ENCODE results near the gene ZNF2. TPM values are rescaled to one million over a fixed set of nuclear protein-coding genes. Genes with fewer than 3 reads are reported as not detected.

The ZNF2 gene
- total RNA-seq, 3 donors from 2014 or later (not counting 1 experiment from before 2014, with no cell fraction given) = 0.96 to 2.7 (median 2.4) TPM

GRCh38 chr2:95158441-95158840, 7.2 kb upstream of the ZNF2 start:
- H3K9me3 ChIP-seq (ENCODE audit: control insufficient read depth, insufficient read depth, low read length) = no peaks in the 10 kb centered on the region
- H3K36me3 ChIP-seq (ENCODE audit: control insufficient read depth, insufficient read depth, low read length) = peaks cover 11% of the 10 kb centered on the region
- DNase-seq (no peak), ATAC-seq (no peak)
- peak overlapping the region; percentile 89 for H3K4me3 Mint-ChIP-seq
- H3K9me3 Mint-ChIP-seq = no peaks in the 10 kb centered on the region
- no peaks in the 10 kb centered on the region for H3K27me3 ChIP-seq (ENCODE audit: control insufficient read depth, insufficient read depth, low read length)
- peaks cover 4 to 9% of the 10 kb centered on the region in 2 donors for H3K4me1 Mint-ChIP-seq
- H3K4me1 ChIP-seq (ENCODE audit: control insufficient read depth, insufficient read depth, low read length) = peaks cover 19% of the 10 kb centered on the region
- TF ChIP-seq, protein P1, sequence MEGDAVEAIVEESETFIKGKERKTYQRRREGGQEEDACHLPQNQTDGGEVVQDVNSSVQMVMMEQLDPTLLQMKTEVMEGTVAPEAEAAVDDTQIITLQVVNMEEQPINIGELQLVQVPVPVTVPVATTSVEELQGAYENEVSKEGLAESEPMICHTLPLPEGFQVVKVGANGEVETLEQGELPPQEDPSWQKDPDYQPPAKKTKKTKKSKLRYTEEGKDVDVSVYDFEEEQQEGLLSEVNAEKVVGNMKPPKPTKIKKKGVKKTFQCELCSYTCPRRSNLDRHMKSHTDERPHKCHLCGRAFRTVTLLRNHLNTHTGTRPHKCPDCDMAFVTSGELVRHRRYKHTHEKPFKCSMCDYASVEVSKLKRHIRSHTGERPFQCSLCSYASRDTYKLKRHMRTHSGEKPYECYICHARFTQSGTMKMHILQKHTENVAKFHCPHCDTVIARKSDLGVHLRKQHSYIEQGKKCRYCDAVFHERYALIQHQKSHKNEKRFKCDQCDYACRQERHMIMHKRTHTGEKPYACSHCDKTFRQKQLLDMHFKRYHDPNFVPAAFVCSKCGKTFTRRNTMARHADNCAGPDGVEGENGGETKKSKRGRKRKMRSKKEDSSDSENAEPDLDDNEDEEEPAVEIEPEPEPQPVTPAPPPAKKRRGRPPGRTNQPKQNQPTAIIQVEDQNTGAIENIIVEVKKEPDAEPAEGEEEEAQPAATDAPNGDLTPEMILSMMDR (IDR thresholded peaks at IDR 0.05) = no peak
- WGBS (ENCODE audit: insufficient coverage) = 88% methylated on average over 10 of the region's 10 CpGs
- intact Hi-C loops (cut with micrococcal nuclease) = no loop called here
- H3K4me3 ChIP-seq (ENCODE audit: low read length) = peak overlapping the region; percentile 90
- peak overlapping the region in 1 of 2 donors; percentile 86 for H3K27ac Mint-ChIP-seq
- no peak overlapping the region for H3K27ac ChIP-seq (ENCODE audit: low read length)
- H3K27me3 Mint-ChIP-seq (ENCODE audit: low read depth in 2 of 2) = no peaks in the 10 kb centered on the region
- peaks cover 13% of the 10 kb centered on the region for H3K36me3 Mint-ChIP-seq

- H3K9me3 Mint-ChIP-seq = no peaks in the 10 kb centered on the region
- no peak for DNase-seq
- peak overlapping the region; percentile 71 for H3K27ac ChIP-seq (ENCODE audit: low read length)
- peak overlapping the region; percentile 89 for H3K4me3 Mint-ChIP-seq
- ATAC-seq = peak; percentile 57 to 66 (median 61)
- H3K9me3 ChIP-seq (ENCODE audit: control insufficient read depth, insufficient read depth, low read length) = no peaks in the 10 kb centered on the region
- TF ChIP-seq, protein P1 (IDR thresholded peaks at IDR 0.05) = no peak
- peaks cover 9% of the 10 kb centered on the region for H3K36me3 Mint-ChIP-seq
- no peaks in the 10 kb centered on the region for H3K27me3 ChIP-seq (ENCODE audit: control insufficient read depth, insufficient read depth, low read length)
- H3K4me1 Mint-ChIP-seq = peaks cover 4 to 9% of the 10 kb centered on the region in 2 donors
- H3K4me3 ChIP-seq (ENCODE audit: low read length) = peak overlapping the region; percentile 90
- H3K36me3 ChIP-seq (ENCODE audit: control insufficient read depth, insufficient read depth, low read length) = peaks cover 9% of the 10 kb centered on the region
- H3K27ac Mint-ChIP-seq = peak overlapping the region in 1 of 2 donors; percentile 86
- H3K27me3 Mint-ChIP-seq (ENCODE audit: low read depth in 2 of 2) = no peaks in the 10 kb centered on the region
- intact Hi-C loops (cut with micrococcal nuclease) = no loop called here
- H3K4me1 ChIP-seq (ENCODE audit: control insufficient read depth, insufficient read depth, low read length) = peaks cover 19% of the 10 kb centered on the region
- 5% methylated on average over 52 of the region's 58 CpGs for WGBS (ENCODE audit: insufficient coverage)
Measured at GRCh38 chr2:95158891-95159619, 6.6 kb upstream of the ZNF2 start.

- TF ChIP-seq, protein P1 (IDR thresholded peaks at IDR 0.05) = no peak
- Histone ChIP-seq H3K27ac (ENCODE audit: low read length) (peak within 1 kb of the TSS; percentile 72), H3K4me3 (ENCODE audit: low read length) (peak within 1 kb of the TSS; percentile 90), H3K36me3 (ENCODE audit: control insufficient read depth, insufficient read depth, low read length) (peaks cover 5% of the 10 kb centered on the region), H3K27me3 (ENCODE audit: control insufficient read depth, insufficient read depth, low read length) (no peaks in the 10 kb centered on the region), H3K9me3 (ENCODE audit: control insufficient read depth, insufficient read depth, low read length) (no peaks in the 10 kb centered on the region), H3K4me1 (ENCODE audit: control insufficient read depth, insufficient read depth, low read length) (peaks cover 19% of the 10 kb centered on the region)
- ATAC-seq (peak; percentile 93 to 94 (median 94)), DNase-seq (peak; percentile 80 to 88)
- Mint-ChIP-seq H3K9me3 (no peaks in the 10 kb centered on the region), H3K4me3 (peak within 1 kb of the TSS; percentile 94), H3K27ac (peak within 1 kb of the TSS; percentile 85 to 86), H3K27me3 (ENCODE audit: low read depth in 2 of 2) (no peaks in the 10 kb centered on the region), H3K4me1 (peaks cover 4 to 10% of the 10 kb centered on the region in 2 donors), H3K36me3 (peaks cover 8% of the 10 kb centered on the region)
- intact Hi-C loops (cut with micrococcal nuclease) = loop anchor here (2.0 kb wide), 1 partner anchor 37 kb away; no protein-coding TSS in a partner anchor
- WGBS (ENCODE audit: insufficient coverage) = 12% methylated on average over 64 of the region's 64 CpGs
Measured at GRCh38 chr2:95159690-95160449, 5.7 kb upstream of the ZNF2 start, which contains the start of gene ZNF514. Gene ZNF514 (minus strand): TSS chr2:95159848. CDS start chr2:95153253, 6,595 bp downstream.

Data from natural killer cell (primary cell).